CD4-positive, alpha-beta T cell (primary cell): Measurements from ENCODE around the gene SERPINE2. TPM values are rescaled to one million over a fixed set of nuclear protein-coding genes. Genes with fewer than 3 reads are reported as not detected.

Experiments
- ATAC-seq: fragments of 200-7000 bp; cut with Tn5 transposase; one replicate; pipeline ENCODE4 v1.10.0; 2022; ENCODE audit warnings: mild to moderate bottlenecking; ENCODE audit not compliant: poor library complexity
- CTCF ChIA-PET: fragments of 350-600 bp; sonication (Branson Sonifier 250); formaldehyde crosslinking; loops from one replicate; lab custom pipeline; 2021; ENCODE audit warnings: antibody characterized with exemption, inconsistent platforms; lab: Charles Lee
- POLR2A ChIA-PET: fragments of 350-600 bp; sonication (Branson Sonifier 250); formaldehyde crosslinking; loops from one replicate; lab custom pipeline; 2021; ENCODE audit warnings: antibody characterized with exemption, inconsistent platforms; lab: Charles Lee
- DNase-seq, 14 experiments: peaks; one replicate each; pipeline ENCODE4 v3.0.0-alpha.2; 2013 to 2020; ENCODE audit warnings: mixed read lengths in 2 of 14
- H3K27ac ChIP-seq, 2 donors: one replicate each; pipeline versions ENCODE4 v1.5.1 to v1.7.0; 2013; ENCODE audit warnings: low read length in 2 of 2, low read depth in 1 of 2, mild to moderate bottlenecking in 1 of 2
- H3K27me3 ChIP-seq, 2 experiments: 1 replicate in 1 of 2; 2 replicates in 1 of 2; pipeline versions ENCODE4 v1.6.1 to v1.7.0; 2013; ENCODE audit warnings: low read length in 2 of 2, control low read depth in 1 of 2, mild to moderate bottlenecking in 1 of 2, moderate library complexity in 1 of 2; ENCODE audit not compliant: insufficient read depth in 2 of 2, control insufficient read depth in 1 of 2
- H3K36me3 ChIP-seq: one replicate; pipeline ENCODE4 v1.6.1; 2013; ENCODE audit warnings: low read length, control low read depth; ENCODE audit not compliant: insufficient read depth
- H3K4me1 ChIP-seq: one replicate; pipeline ENCODE4 v1.6.1; 2013; ENCODE audit warnings: low read length, control low read depth; ENCODE audit not compliant: insufficient read depth
- H3K4me3 ChIP-seq: one replicate; pipeline ENCODE4 v1.5.1; 2013; ENCODE audit warnings: mild to moderate bottlenecking, low read length, moderate library complexity
- H3K9me3 ChIP-seq, 2 experiments: 1 replicate in 1 of 2; 2 replicates in 1 of 2; pipeline versions ENCODE4 v1.6.1 to v1.7.0; 2013; ENCODE audit warnings: low read length in 2 of 2, mild to moderate bottlenecking in 2 of 2, control low read depth in 1 of 2, moderate library complexity in 1 of 2; ENCODE audit not compliant: control insufficient read depth in 1 of 2, insufficient read depth in 1 of 2
- H3K27ac Mint-ChIP-seq: one replicate; pipeline ENCODE4 v1.8.0; 2020; ENCODE audit warnings: mixed read lengths
- H3K27me3 Mint-ChIP-seq: one replicate; pipeline ENCODE4 v1.8.0; 2021; ENCODE audit warnings: mixed read lengths
- H3K36me3 Mint-ChIP-seq: one replicate; pipeline ENCODE4 v1.8.0; 2021; ENCODE audit warnings: low read depth, mixed read lengths
- H3K4me1 Mint-ChIP-seq: one replicate; pipeline ENCODE4 v1.8.0; 2021; ENCODE audit warnings: low read depth, mixed read lengths
- H3K4me3 Mint-ChIP-seq: one replicate; pipeline ENCODE4 v1.8.0; 2020; ENCODE audit warnings: mild to moderate bottlenecking, mixed read lengths
- H3K9me3 Mint-ChIP-seq: one replicate; pipeline ENCODE4 v1.8.0; 2020; ENCODE audit warnings: mixed read lengths
- intact Hi-C, 2 experiments: fragments of 100-400 bp; cut with DNase I in 1 of 2; cut with micrococcal nuclease in 1 of 2; formaldehyde crosslinking; loops; one replicate each; pipeline versions ENCODE4 v1.15.1 to v1.9.0; 2023 to 2025; cut with DNase I, micrococcal nuclease
- total RNA-seq, 174 experiments: library from RNA in 2 of 174; stranded (reverse) in 2 of 174; gene quantifications; one replicate each; pipeline ENCODE4 v1.2.3 and lab custom pipeline; 2021 to 2026
- TF ChIP-seq, protein P1 (sequence below): fragments of 200-600 bp; IDR thresholded peaks from one replicate; pipeline ENCODE4 v1.8.0; 2022; ENCODE audit warnings: antibody characterized with exemption, mild to moderate bottlenecking

SERPINE2 gene
- total RNA-seq, 2 experiments from 2014 or later: 5.1 to 7.3 TPM

DNA sequence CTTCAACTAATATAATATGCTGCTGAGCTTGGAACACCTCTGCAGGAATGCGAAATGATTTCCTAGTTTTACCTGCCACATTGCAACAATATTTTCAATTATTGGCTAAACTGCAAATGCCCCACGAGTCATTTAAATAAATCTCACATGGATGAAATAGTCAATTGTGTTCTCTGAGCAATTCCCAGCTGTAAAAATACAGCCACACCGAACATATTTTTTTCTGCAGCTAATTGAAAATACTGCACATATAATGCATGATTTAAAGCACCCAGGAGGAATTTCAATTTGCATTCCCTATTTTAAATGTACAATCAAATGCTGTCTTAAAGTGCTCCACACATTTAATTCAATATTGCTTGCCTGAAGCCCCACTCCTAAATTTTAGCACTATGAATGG lies 18.6 kb downstream of the SERPINE2 start:
- H3K9me3 ChIP-seq: no peaks in the 10 kb centered on the region
- peaks cover 44% of the 10 kb centered on the region for H3K4me1 Mint-ChIP-seq
- no peaks in the 10 kb centered on the region for H3K27me3 ChIP-seq
- no peaks in the 10 kb centered on the region for H3K9me3 Mint-ChIP-seq
- intact Hi-C loops: no loop called here
- no peak overlapping the region for H3K4me3 Mint-ChIP-seq
- H3K4me1 ChIP-seq: peaks cover 13% of the 10 kb centered on the region
- H3K27ac Mint-ChIP-seq: no peak overlapping the region
- DNase-seq (no peak), ATAC-seq (no peak)
- no peaks in the 10 kb centered on the region for H3K36me3 ChIP-seq
- H3K4me3 ChIP-seq: no peak overlapping the region
- CTCF ChIA-PET: no interaction called here
- POLR2A ChIA-PET: no interaction called here
- TF ChIP-seq, protein P1, sequence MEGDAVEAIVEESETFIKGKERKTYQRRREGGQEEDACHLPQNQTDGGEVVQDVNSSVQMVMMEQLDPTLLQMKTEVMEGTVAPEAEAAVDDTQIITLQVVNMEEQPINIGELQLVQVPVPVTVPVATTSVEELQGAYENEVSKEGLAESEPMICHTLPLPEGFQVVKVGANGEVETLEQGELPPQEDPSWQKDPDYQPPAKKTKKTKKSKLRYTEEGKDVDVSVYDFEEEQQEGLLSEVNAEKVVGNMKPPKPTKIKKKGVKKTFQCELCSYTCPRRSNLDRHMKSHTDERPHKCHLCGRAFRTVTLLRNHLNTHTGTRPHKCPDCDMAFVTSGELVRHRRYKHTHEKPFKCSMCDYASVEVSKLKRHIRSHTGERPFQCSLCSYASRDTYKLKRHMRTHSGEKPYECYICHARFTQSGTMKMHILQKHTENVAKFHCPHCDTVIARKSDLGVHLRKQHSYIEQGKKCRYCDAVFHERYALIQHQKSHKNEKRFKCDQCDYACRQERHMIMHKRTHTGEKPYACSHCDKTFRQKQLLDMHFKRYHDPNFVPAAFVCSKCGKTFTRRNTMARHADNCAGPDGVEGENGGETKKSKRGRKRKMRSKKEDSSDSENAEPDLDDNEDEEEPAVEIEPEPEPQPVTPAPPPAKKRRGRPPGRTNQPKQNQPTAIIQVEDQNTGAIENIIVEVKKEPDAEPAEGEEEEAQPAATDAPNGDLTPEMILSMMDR: no peak
- H3K27me3 Mint-ChIP-seq: no peaks in the 10 kb centered on the region
- H3K36me3 Mint-ChIP-seq: no peaks in the 10 kb centered on the region
- no peak overlapping the region for H3K27ac ChIP-seq

DNA sequence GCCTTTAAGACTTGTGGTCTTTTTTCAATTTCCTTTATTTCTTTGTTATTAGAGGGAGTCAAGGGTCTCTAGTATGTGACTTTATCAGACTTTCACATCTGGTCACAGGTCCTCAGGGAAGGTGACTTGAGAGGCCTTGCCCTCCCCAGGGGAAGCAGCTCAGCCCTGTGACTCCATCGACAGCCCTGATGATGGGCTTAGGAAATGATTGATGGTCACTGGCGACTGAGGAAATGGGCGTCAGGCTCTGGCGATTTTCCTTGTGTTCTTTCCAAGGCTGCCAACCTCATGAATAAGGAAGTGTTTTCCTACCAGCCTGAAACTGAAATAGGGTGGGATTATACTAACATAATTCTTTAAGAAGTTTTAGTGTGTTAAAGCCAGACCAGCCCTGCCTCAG lies 21.1 kb downstream of the SERPINE2 start:
- no peaks in the 10 kb centered on the region for H3K9me3 Mint-ChIP-seq
- no peaks in the 10 kb centered on the region for H3K27me3 Mint-ChIP-seq
- no peak for DNase-seq
- Histone ChIP-seq H3K4me1 (peaks cover 3% of the 10 kb centered on the region), H3K27ac (no peak overlapping the region), H3K36me3 (no peaks in the 10 kb centered on the region), H3K4me3 (no peak overlapping the region), H3K27me3 (no peaks in the 10 kb centered on the region), H3K9me3 (no peaks in the 10 kb centered on the region)
- H3K4me3 Mint-ChIP-seq: no peak overlapping the region
- ChIA-PET POLR2A (no interaction called here), CTCF (interaction anchor here (1.4 kb wide), 1 partner anchor 10 kb away, joined by 3 read pairs; no protein-coding TSS in a partner anchor)
- TF ChIP-seq, protein P1: no peak
- intact Hi-C loops: no loop called here
- no peak overlapping the region for H3K27ac Mint-ChIP-seq
- no peaks in the 10 kb centered on the region for H3K36me3 Mint-ChIP-seq
- no peak for ATAC-seq
- H3K4me1 Mint-ChIP-seq: peaks cover 19% of the 10 kb centered on the region

DNA sequence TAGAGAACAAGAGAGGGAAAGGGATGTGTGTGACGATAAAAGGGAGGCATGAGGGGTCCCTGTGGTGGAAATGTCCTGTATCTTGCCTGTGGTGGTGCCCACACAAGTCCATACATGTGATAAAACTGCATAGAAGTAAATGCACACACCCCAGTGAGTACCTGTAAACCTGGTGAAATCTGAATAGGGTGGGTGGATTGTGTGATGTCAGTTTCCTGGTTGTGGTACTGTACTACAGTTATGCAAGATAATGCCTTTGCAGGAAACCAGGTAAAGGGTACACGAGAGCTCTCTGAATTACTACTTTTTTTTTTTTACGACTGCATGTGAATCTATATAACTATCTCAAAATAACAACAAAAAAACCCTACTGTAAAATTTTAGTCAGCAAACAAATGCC lies 22.1 kb downstream of the SERPINE2 start:
- Mint-ChIP-seq H3K27ac (peak overlapping the region; percentile 70), H3K4me1 (peaks cover 14% of the 10 kb centered on the region), H3K4me3 (peak overlapping the region; percentile 18), H3K9me3 (no peaks in the 10 kb centered on the region), H3K27me3 (no peaks in the 10 kb centered on the region), H3K36me3 (no peaks in the 10 kb centered on the region)
- ChIA-PET CTCF (interaction anchor here (1.4 kb wide), 1 partner anchor 9 kb away, joined by 3 read pairs; no protein-coding TSS in a partner anchor), POLR2A (no interaction called here)
- Histone ChIP-seq H3K9me3 (no peaks in the 10 kb centered on the region), H3K27me3 (no peaks in the 10 kb centered on the region), H3K4me3 (no peak overlapping the region), H3K4me1 (peaks cover 3% of the 10 kb centered on the region), H3K36me3 (no peaks in the 10 kb centered on the region), H3K27ac (no peak overlapping the region)
- ATAC-seq (peak; percentile 86), DNase-seq (no peak)
- TF ChIP-seq, protein P1: no peak
- intact Hi-C loops: no loop called here
